Measurements from ENCODE around the gene UQCR11.

- TF ChIP-seq, protein P1, sequence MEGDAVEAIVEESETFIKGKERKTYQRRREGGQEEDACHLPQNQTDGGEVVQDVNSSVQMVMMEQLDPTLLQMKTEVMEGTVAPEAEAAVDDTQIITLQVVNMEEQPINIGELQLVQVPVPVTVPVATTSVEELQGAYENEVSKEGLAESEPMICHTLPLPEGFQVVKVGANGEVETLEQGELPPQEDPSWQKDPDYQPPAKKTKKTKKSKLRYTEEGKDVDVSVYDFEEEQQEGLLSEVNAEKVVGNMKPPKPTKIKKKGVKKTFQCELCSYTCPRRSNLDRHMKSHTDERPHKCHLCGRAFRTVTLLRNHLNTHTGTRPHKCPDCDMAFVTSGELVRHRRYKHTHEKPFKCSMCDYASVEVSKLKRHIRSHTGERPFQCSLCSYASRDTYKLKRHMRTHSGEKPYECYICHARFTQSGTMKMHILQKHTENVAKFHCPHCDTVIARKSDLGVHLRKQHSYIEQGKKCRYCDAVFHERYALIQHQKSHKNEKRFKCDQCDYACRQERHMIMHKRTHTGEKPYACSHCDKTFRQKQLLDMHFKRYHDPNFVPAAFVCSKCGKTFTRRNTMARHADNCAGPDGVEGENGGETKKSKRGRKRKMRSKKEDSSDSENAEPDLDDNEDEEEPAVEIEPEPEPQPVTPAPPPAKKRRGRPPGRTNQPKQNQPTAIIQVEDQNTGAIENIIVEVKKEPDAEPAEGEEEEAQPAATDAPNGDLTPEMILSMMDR (IDR thresholded peaks at IDR 0.05; ENCODE audit: extremely low read depth in 1 of 2, insufficient read depth in 1 of 2, low read depth in 1 of 2, low read length in 2 of 2): no peak
- TF ChIP-seq POLR2AphosphoS5 (IDR thresholded peaks at IDR 0.05; ENCODE audit: insufficient read depth, low read depth, low read length) (no peak), JUN (IDR thresholded peaks at IDR 0.05; ENCODE audit: borderline replicate concordance, insufficient read depth, insufficient read length, low read depth) (no peak), EZH2 (IDR thresholded peaks at IDR 0.05; ENCODE audit: borderline replicate concordance, low read depth, low read length, severe bottlenecking) (no peak), POLR2A (IDR thresholded peaks at IDR 0.05; ENCODE audit: low read depth, low read length) (no peak)
- TF ChIP-seq, protein P2, sequence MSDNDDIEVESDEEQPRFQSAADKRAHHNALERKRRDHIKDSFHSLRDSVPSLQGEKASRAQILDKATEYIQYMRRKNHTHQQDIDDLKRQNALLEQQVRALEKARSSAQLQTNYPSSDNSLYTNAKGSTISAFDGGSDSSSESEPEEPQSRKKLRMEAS (IDR thresholded peaks at IDR 0.05; ENCODE audit: insufficient read depth, insufficient read length): no peak
Observed at GRCh38 chr19:1584500-1585242, 20.6 kb downstream of the UQCR11 start.
